ENCODE measurements around the gene MRPL19.

DNA sequence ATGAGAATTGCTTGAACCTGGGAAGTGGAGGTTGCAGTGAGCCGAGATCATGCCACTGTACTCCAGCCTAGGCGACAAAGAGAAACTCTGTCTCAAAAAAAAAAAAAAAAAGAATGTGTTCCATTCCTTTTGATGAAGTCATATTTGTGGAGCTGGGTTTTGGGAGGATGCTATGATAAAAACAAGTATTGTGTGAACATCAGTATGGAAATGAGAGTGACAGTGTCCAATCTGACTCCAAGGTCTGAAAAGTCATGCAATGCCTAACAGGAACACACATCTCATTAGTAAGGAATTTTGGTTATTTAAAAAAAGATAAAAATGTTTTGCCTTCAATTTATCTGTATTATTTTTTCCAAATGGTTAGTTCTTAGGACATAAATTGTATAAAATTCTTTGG, 52.3 kb downstream of the MRPL19 start:
- TF ChIP-seq CTCF (conservative IDR thresholded peaks at IDR 0.05; ENCODE audit: low read depth, low read length) (no peak), EZH2 (IDR thresholded peaks at IDR 0.05; ENCODE audit: low read length, unreplicated experiment) (no peak), EZH2phosphoT487 (IDR thresholded peaks at IDR 0.05; ENCODE audit: borderline replicate concordance, low read length) (no peak)
